OCI-LY1 (cell line): ENCODE measurements around the gene NEGR1.

ENCODE experiments used
- H2AFZ ChIP-seq: fragments of 200-600 bp; sonication (generic), shearing (Covaris generic); 2 replicates; pipeline ENCODE4 v1.6.0; 2014; ENCODE audit warnings: antibody characterized with exemption, mild to moderate bottlenecking, low read length
- H3F3A ChIP-seq: fragments of 200-600 bp; sonication (generic), shearing (Covaris generic); 2 replicates; pipeline ENCODE4 v1.6.0; 2014; ENCODE audit warnings: mild to moderate bottlenecking, antibody characterized with exemption, low read length, moderate library complexity; ENCODE audit not compliant: insufficient read depth
- H3K27ac ChIP-seq: fragments of 200-600 bp; sonication (generic); 2 replicates; pipeline ENCODE4 v1.5.1; 2014; ENCODE audit warnings: low read length, mixed run types, mild to moderate bottlenecking, low read depth; ENCODE audit not compliant: poor library complexity, severe bottlenecking
- H3K27me3 ChIP-seq: fragments of 200-600 bp; sonication (generic); 2 replicates; pipeline ENCODE4 v1.6.0; 2014; ENCODE audit warnings: antibody characterized with exemption, mild to moderate bottlenecking, low read length, moderate library complexity; ENCODE audit not compliant: insufficient read depth
- H3K36me3 ChIP-seq: fragments of 200-600 bp; sonication (generic); 2 replicates; pipeline ENCODE4 v1.6.1; 2014; ENCODE audit warnings: mild to moderate bottlenecking, antibody characterized with exemption, low read length, moderate library complexity, mixed read lengths; ENCODE audit not compliant: insufficient read depth
- H3K4me1 ChIP-seq: fragments of 200-600 bp; sonication (generic); 2 replicates; pipeline ENCODE4 v1.5.1; 2014; ENCODE audit warnings: mild to moderate bottlenecking, low read length, moderate library complexity; ENCODE audit not compliant: insufficient read depth, severe bottlenecking
- H3K4me2 ChIP-seq: fragments of 200-600 bp; sonication (generic), shearing (Covaris generic); 2 replicates; pipeline ENCODE4 v1.6.1; 2014; ENCODE audit warnings: low read length
- H3K4me3 ChIP-seq: fragments of 200-600 bp; sonication (generic); 2 replicates; pipeline ENCODE4 v1.5.1; 2014; ENCODE audit warnings: low read length, low read depth, mild to moderate bottlenecking, mixed read lengths; ENCODE audit not compliant: poor library complexity, severe bottlenecking
- H3K79me2 ChIP-seq: fragments of 200-600 bp; shearing (Covaris generic); 2 replicates; pipeline ENCODE4 v1.6.1; 2016; ENCODE audit warnings: mixed run types, low read length, mixed read lengths; ENCODE audit not compliant: insufficient read depth
- H3K9ac ChIP-seq: fragments of 200-600 bp; sonication (generic), shearing (Covaris generic); 2 replicates; pipeline ENCODE4 v1.6.1; 2014; ENCODE audit warnings: mild to moderate bottlenecking, low read length, mixed read lengths
- H3K9me2 ChIP-seq: fragments of 200-600 bp; sonication (generic), shearing (Covaris generic); 2 replicates; pipeline ENCODE4 v1.6.1; 2014; ENCODE audit warnings: low read depth, mild to moderate bottlenecking, low read length, mixed read lengths
- H3K9me3 ChIP-seq: fragments of 200-600 bp; shearing (Covaris generic); 2 replicates; pipeline ENCODE4 v1.6.1; 2014; ENCODE audit warnings: low read length, mixed read lengths
- H4K20me1 ChIP-seq: fragments of 200-600 bp; sonication (generic), shearing (Covaris generic); 2 replicates; pipeline ENCODE4 v1.6.0; 2016; ENCODE audit warnings: mild to moderate bottlenecking, low read length; ENCODE audit not compliant: insufficient read depth
- CTCF ChIP-seq: fragments of 200-600 bp; sonication (generic), shearing (Covaris generic); IDR thresholded peaks from 2 replicates; pipeline ENCODE4 v1.5.1; 2017; ENCODE audit warnings: mild to moderate bottlenecking, antibody characterized with exemption, low read length, moderate library complexity, mixed read lengths
- EZH2 ChIP-seq: fragments of 200-600 bp; sonication (generic), shearing (Covaris generic); IDR thresholded peaks from 2 replicates; pipeline ENCODE4 v1.8.0; 2017; ENCODE audit warnings: borderline replicate concordance, mixed run types, mild to moderate bottlenecking, antibody characterized with exemption, low read length, moderate library complexity, mixed read lengths

Gene NEGR1

GRCh38 chr1:71532343-71532742, 750.0 kb downstream of the NEGR1 start:
- H3F3A ChIP-seq, result no peaks in the 10 kb centered on the region
- H3K9me3 ChIP-seq, result no peaks in the 10 kb centered on the region
- H3K4me2 ChIP-seq, result no peak overlapping the region
- no peaks in the 10 kb centered on the region for H3K36me3 ChIP-seq
- no peaks in the 10 kb centered on the region for H3K9me2 ChIP-seq
- H3K4me1 ChIP-seq, result no peaks in the 10 kb centered on the region
- no peak for TF ChIP-seq CTCF
- no peak for TF ChIP-seq EZH2
- H3K27me3 ChIP-seq, result no peaks in the 10 kb centered on the region
- no peak overlapping the region for H3K4me3 ChIP-seq
- no peaks in the 10 kb centered on the region for H4K20me1 ChIP-seq
- no peaks in the 10 kb centered on the region for H3K79me2 ChIP-seq
- no peak overlapping the region for H3K9ac ChIP-seq
- no peak overlapping the region for H3K27ac ChIP-seq
- H2AFZ ChIP-seq, result no peak overlapping the region

GRCh38 chr1:71526824-71527223, 755.5 kb downstream of the NEGR1 start:
- no peaks in the 10 kb centered on the region for H3K9me2 ChIP-seq
- no peaks in the 10 kb centered on the region for H3K36me3 ChIP-seq
- H3K27ac ChIP-seq, result no peak overlapping the region
- H3K79me2 ChIP-seq, result no peaks in the 10 kb centered on the region
- no peaks in the 10 kb centered on the region for H4K20me1 ChIP-seq
- H3K27me3 ChIP-seq, result no peaks in the 10 kb centered on the region
- no peaks in the 10 kb centered on the region for H3K9me3 ChIP-seq
- no peak overlapping the region for H3K4me3 ChIP-seq
- no peak overlapping the region for H3K4me2 ChIP-seq
- H3K9ac ChIP-seq, result no peak overlapping the region
- H3F3A ChIP-seq, result no peaks in the 10 kb centered on the region
- no peak overlapping the region for H2AFZ ChIP-seq
- TF ChIP-seq EZH2, result no peak
- TF ChIP-seq CTCF, result no peak
- no peaks in the 10 kb centered on the region for H3K4me1 ChIP-seq

DNA sequence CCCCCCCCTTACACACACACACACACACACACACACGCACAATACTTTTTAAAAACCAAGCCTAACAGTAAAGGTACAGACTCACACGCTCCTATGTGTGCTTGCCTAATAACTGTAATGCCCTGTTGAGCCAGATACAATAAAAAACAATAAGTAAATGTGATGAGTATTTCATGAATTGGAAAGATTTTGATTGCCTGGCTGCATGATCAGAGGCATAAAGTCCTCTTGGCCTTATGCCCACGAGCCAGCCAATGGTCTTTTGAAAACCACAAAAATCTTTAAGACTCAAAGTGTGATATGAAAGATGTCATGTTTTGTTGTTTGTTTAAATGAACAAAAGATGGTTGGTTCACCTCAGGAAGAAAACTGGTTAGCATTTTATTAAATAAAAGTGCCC, 759.6 kb downstream of the NEGR1 start:
- Histone ChIP-seq H3K9ac (no peak overlapping the region), H3K27me3 (no peaks in the 10 kb centered on the region), H3K4me1 (no peaks in the 10 kb centered on the region), H2AFZ (no peak overlapping the region), H3K9me2 (no peaks in the 10 kb centered on the region), H3K9me3 (no peaks in the 10 kb centered on the region), H3K79me2 (no peaks in the 10 kb centered on the region), H3K4me3 (no peak overlapping the region), H3K27ac (no peak overlapping the region), H4K20me1 (no peaks in the 10 kb centered on the region), H3K36me3 (no peaks in the 10 kb centered on the region), H3F3A (no peaks in the 10 kb centered on the region), H3K4me2 (no peak overlapping the region)
- TF ChIP-seq EZH2, result no peak
- TF ChIP-seq CTCF, result no peak
